ENCODE measurements around the gene PEAK3. TPM values are rescaled to one million over a fixed set of nuclear protein-coding genes. Genes with fewer than 3 reads are reported as not detected.
A peak's percentile ranks its signal among the peaks of the same experiment; 100 is the strongest.

The PEAK3 gene
- total and polyA plus RNA-seq, 8 donors, result 0.07 to 8.5 (median 0.16) TPM

GRCh38 chr19:2236314-2237050, 45.5 kb downstream of the PEAK3 start, which contains the start of the genes PLEKHJ1 and SF3A2:
TSS of gene PLEKHJ1 (minus strand) at chr19:2236329. CDS start at chr19:2236248, 81 bp downstream.
TSS of gene SF3A2 (plus strand) at chr19:2236824. CDS start at chr19:2243419, 6,595 bp downstream.
- DNase-seq, result peak; percentile 96 to 99 (median 99)
- H3K36me3 ChIP-seq, result peaks cover 0 to 33% of the 10 kb centered on the region in 2 donors
- peak; percentile 91 for ATAC-seq
- intact Hi-C loops (cut with DNase I), result loop anchor here (5.0 to 10.0 kb wide), 2 partner anchors 36 to 82 kb away; partner anchors contain the start of gene AP3D1 (in 1 of the 2)
- H3K4me1 ChIP-seq, result peaks cover 45 to 77% of the 10 kb centered on the region in 2 donors
- peak within 1 kb of the TSS; percentile 83 to 98 for H3K4me3 ChIP-seq
- TF ChIP-seq, protein P1, sequence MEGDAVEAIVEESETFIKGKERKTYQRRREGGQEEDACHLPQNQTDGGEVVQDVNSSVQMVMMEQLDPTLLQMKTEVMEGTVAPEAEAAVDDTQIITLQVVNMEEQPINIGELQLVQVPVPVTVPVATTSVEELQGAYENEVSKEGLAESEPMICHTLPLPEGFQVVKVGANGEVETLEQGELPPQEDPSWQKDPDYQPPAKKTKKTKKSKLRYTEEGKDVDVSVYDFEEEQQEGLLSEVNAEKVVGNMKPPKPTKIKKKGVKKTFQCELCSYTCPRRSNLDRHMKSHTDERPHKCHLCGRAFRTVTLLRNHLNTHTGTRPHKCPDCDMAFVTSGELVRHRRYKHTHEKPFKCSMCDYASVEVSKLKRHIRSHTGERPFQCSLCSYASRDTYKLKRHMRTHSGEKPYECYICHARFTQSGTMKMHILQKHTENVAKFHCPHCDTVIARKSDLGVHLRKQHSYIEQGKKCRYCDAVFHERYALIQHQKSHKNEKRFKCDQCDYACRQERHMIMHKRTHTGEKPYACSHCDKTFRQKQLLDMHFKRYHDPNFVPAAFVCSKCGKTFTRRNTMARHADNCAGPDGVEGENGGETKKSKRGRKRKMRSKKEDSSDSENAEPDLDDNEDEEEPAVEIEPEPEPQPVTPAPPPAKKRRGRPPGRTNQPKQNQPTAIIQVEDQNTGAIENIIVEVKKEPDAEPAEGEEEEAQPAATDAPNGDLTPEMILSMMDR (IDR thresholded peaks at IDR 0.05), result peak; percentile 96 to 98
- no peaks in the 10 kb centered on the region for H3K9me3 ChIP-seq
- peak within 1 kb of the TSS; percentile 98 to 100 for H3K27ac ChIP-seq
- H3K27me3 ChIP-seq, result no peaks in the 10 kb centered on the region

DNA sequence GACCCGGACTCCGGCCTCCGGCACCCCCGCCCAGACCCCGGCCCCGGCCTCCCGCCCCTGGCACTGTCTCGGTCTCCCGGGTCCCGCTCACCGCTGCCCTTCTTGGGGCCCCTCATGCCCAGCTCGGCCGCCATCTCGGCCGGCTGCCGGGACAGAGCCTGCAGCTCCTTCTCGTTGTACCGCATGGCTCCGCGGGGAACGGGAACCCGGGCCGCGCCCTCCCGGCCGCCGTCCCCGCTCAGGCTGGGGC, 46.0 kb downstream of the PEAK3 start:
- peaks cover 43 to 72% of the 10 kb centered on the region in 2 donors for H3K4me1 ChIP-seq
- intact Hi-C loops (cut with DNase I), result loop anchor here (5.0 to 10.0 kb wide), 2 partner anchors 36 to 81 kb away; partner anchors contain the start of gene AP3D1 (in 1 of the 2)
- H3K27me3 ChIP-seq, result no peaks in the 10 kb centered on the region
- TF ChIP-seq, protein P1 (IDR thresholded peaks at IDR 0.05), result no peak
- H3K4me3 ChIP-seq, result peak overlapping the region; percentile 83 to 98
- peak overlapping the region; percentile 98 to 100 for H3K27ac ChIP-seq
- DNase-seq (no peak), ATAC-seq (no peak)
- no peaks in the 10 kb centered on the region for H3K9me3 ChIP-seq
- H3K36me3 ChIP-seq, result peaks cover 0 to 33% of the 10 kb centered on the region in 2 donors

- TF ChIP-seq, protein P1 (IDR thresholded peaks at IDR 0.05), result no peak
- DNase-seq (peak in 1 of 4 donors; percentile 70), ATAC-seq (peak; percentile 45)
- H3K27ac ChIP-seq, result peak overlapping the region; percentile 98 to 100
- H3K27me3 ChIP-seq, result no peaks in the 10 kb centered on the region
- H3K4me1 ChIP-seq, result peaks cover 39 to 67% of the 10 kb centered on the region in 2 donors
- peak overlapping the region; percentile 83 to 98 for H3K4me3 ChIP-seq
- H3K9me3 ChIP-seq, result no peaks in the 10 kb centered on the region
- intact Hi-C loops (cut with DNase I), result loop anchor here (5.0 to 10.0 kb wide), 2 partner anchors 37 to 81 kb away; partner anchors contain the start of gene AP3D1 (in 1 of the 2)
- peaks cover 0 to 38% of the 10 kb centered on the region in 2 donors for H3K36me3 ChIP-seq
These were observed 46.5 kb downstream of the PEAK3 start for GRCh38 chr19:2235381-2236063.

- H3K27ac ChIP-seq, result peak overlapping the region; percentile 98 to 100
- H3K4me1 ChIP-seq, result peaks cover 33 to 62% of the 10 kb centered on the region in 2 donors
- ATAC-seq (no peak), DNase-seq (no peak)
- H3K27me3 ChIP-seq, result no peaks in the 10 kb centered on the region
- intact Hi-C loops (cut with DNase I), result loop anchor here (5.0 to 10.0 kb wide), 2 partner anchors 37 to 80 kb away; partner anchors contain the start of gene AP3D1 (in 1 of the 2)
- no peaks in the 10 kb centered on the region for H3K9me3 ChIP-seq
- H3K36me3 ChIP-seq, result peaks cover 0 to 43% of the 10 kb centered on the region in 2 donors
- TF ChIP-seq, protein P1 (IDR thresholded peaks at IDR 0.05), result no peak
- peak overlapping the region; percentile 83 to 98 for H3K4me3 ChIP-seq
These were observed 47.0 kb downstream of the PEAK3 start for GRCh38 chr19:2234996-2235380.

All from left lung (tissue), 10 donors.